Endothelial cell of umbilical vein (primary cell): ENCODE data around the gene MRPL2. TPM values are rescaled to one million over a fixed set of nuclear protein-coding genes. Genes with fewer than 3 reads are reported as not detected.

ENCODE experiments used
- BruUV-seq: library from RNA; stranded (reverse); fragments of 400-500 nt; replicated peaks from 2 replicates; lab custom pipeline; 2021; lab: Mats Ljungman, UMichigan
- CTCF ChIA-PET: fragments of 300-600, 350-600 bp; sonication (Branson Sonifier 250); formaldehyde crosslinking; loops from one replicate; lab custom pipeline; 2021; ENCODE audit warnings: antibody characterized with exemption, inconsistent platforms; lab: Charles Lee
- POLR2A ChIA-PET: fragments of 300-600, 350-600 bp; sonication (Branson Sonifier 250); formaldehyde crosslinking; loops from one replicate; lab custom pipeline; 2021; ENCODE audit warnings: antibody characterized with exemption, inconsistent platforms; lab: Charles Lee
- DNase-seq: peaks from one replicate; pipeline ENCODE4 v3.0.0-alpha.2; 2011; ENCODE audit warnings: low read depth, low spot score
- FAIRE-seq: peaks from 2 replicates; lab custom pipeline; 2011; peaks lifted over from hg19 to GRCh38; lab: Jason Lieb, UNC
- H2AFZ ChIP-seq: 2 replicates; pipeline ENCODE4 v1.6.0; 2012; ENCODE audit warnings: low read depth, low read length, control low read depth, inconsistent platforms
- H3K27ac ChIP-seq: 2 replicates; pipeline ENCODE4 v1.5.1; 2011; ENCODE audit warnings: low read depth, mild to moderate bottlenecking, control low read depth, low read length, moderate library complexity; ENCODE audit not compliant: insufficient read depth
- H3K27me3 ChIP-seq, 2 experiments: 2 replicates each; pipeline versions ENCODE4 v1.6.0 to v1.6.1; 2011; ENCODE audit warnings: low read length in 2 of 2, mixed read lengths in 1 of 2; ENCODE audit not compliant: control insufficient read depth in 2 of 2, insufficient read depth in 2 of 2
- H3K36me3 ChIP-seq, 2 experiments: 2 replicates in 1 of 2; 3 replicates in 1 of 2; pipeline ENCODE4 v1.5.1; 2011; ENCODE audit warnings: low read length in 2 of 2, mild to moderate bottlenecking in 1 of 2, moderate library complexity in 1 of 2; ENCODE audit not compliant: control insufficient read depth in 2 of 2, insufficient read depth in 2 of 2; ENCODE audit errors: extremely low read depth in 1 of 2
- H3K4me1 ChIP-seq: 3 replicates; pipeline ENCODE4 v1.5.1; 2011; ENCODE audit warnings: mild to moderate bottlenecking, low read length; ENCODE audit not compliant: control insufficient read depth, insufficient read depth; ENCODE audit errors: extremely low read depth
- H3K4me2 ChIP-seq: 2 replicates; pipeline ENCODE4 v1.6.1; 2011; ENCODE audit warnings: low read length, control low read depth, mixed read lengths; ENCODE audit not compliant: insufficient read depth
- H3K4me3 ChIP-seq, 3 experiments: fragments of 200-600 bp in 1 of 3; sonication (generic), shearing (Covaris generic) in 1 of 3; replicated peaks in 1 of 3; 2 replicates each; pipeline ENCODE4 v1.5.1; 2011 to 2016; ENCODE audit warnings: control low read depth in 3 of 3, low read length in 3 of 3, mild to moderate bottlenecking in 2 of 3, inconsistent platforms in 1 of 3, low read depth in 1 of 3, moderate library complexity in 1 of 3; ENCODE audit not compliant: insufficient read depth in 1 of 3
- H3K79me2 ChIP-seq: 2 replicates; pipeline ENCODE4 v1.6.0; 2012; ENCODE audit warnings: low read length, inconsistent platforms; ENCODE audit not compliant: control insufficient read depth, insufficient read depth
- H3K9ac ChIP-seq: replicated peaks from 2 replicates; pipeline ENCODE3; 2011; ENCODE audit warnings: low read length, control low read depth; ENCODE audit not compliant: insufficient read depth; ENCODE audit errors: extremely low read depth
- H3K9me1 ChIP-seq: replicated peaks from 3 replicates; pipeline ENCODE4 v1.6.0; 2011; ENCODE audit warnings: mild to moderate bottlenecking, low read length; ENCODE audit not compliant: control insufficient read depth, insufficient read depth; ENCODE audit errors: extremely low read depth
- H3K9me3 ChIP-seq: replicated peaks from 2 replicates; pipeline ENCODE4 v1.5.1; 2012; ENCODE audit warnings: low read length, inconsistent platforms; ENCODE audit not compliant: control insufficient read depth, insufficient read depth
- H4K20me1 ChIP-seq: replicated peaks from 2 replicates; pipeline ENCODE3; 2011; ENCODE audit warnings: mild to moderate bottlenecking, low read length; ENCODE audit not compliant: control insufficient read depth, insufficient read depth; ENCODE audit errors: extremely low read depth
- EZH2 ChIP-seq: IDR thresholded peaks from 2 replicates; pipeline ENCODE4 v1.6.1; 2012; ENCODE audit warnings: borderline replicate concordance, low read depth, mild to moderate bottlenecking, moderate library complexity, low read length, inconsistent platforms; ENCODE audit not compliant: severe bottlenecking
- FOS ChIP-seq: IDR thresholded peaks from 2 replicates; pipeline ENCODE4 v1.6.1; 2011; ENCODE audit warnings: mild to moderate bottlenecking, low read length, moderate library complexity, borderline replicate concordance; ENCODE audit not compliant: insufficient read depth
- GATA2 ChIP-seq: IDR thresholded peaks from 2 replicates; pipeline ENCODE4 v1.7.0; 2011; ENCODE audit warnings: low read depth, mild to moderate bottlenecking, moderate library complexity, mixed read lengths, low read length; ENCODE audit not compliant: insufficient read length, insufficient read depth
- JUN ChIP-seq: IDR thresholded peaks from 2 replicates; pipeline ENCODE4 v1.6.1; 2011; ENCODE audit warnings: borderline replicate concordance, low read depth; ENCODE audit not compliant: insufficient read length, insufficient read depth
- MYC ChIP-seq: IDR thresholded peaks from one replicate; pipeline ENCODE4 v1.6.1; 2011; ENCODE audit warnings: mild to moderate bottlenecking, low read depth, low read length
- POLR2A ChIP-seq: IDR thresholded peaks from 2 replicates; pipeline ENCODE4 v1.6.1; 2012; ENCODE audit warnings: low read depth, mild to moderate bottlenecking, control low read depth, low read length
- POLR2AphosphoS5 ChIP-seq: IDR thresholded peaks from 2 replicates; pipeline ENCODE4 v1.6.1; 2012; ENCODE audit warnings: low read depth, mild to moderate bottlenecking, control low read depth, low read length, moderate library complexity; ENCODE audit not compliant: insufficient read depth
- dilution Hi-C: fragments of 300-500 bp; cut with MboI; formaldehyde crosslinking; loops from one replicate; pipeline ENCODE4 v1.15.0; 2019; ENCODE audit warnings: low sequenced_read_pairs; ENCODE audit not compliant: extremely low pct_ligation_motif_present
- intact Hi-C: fragments of 100-400 bp; cut with micrococcal nuclease; formaldehyde crosslinking; loops from one replicate; pipeline ENCODE4 v1.10.0; 2022
- polyA plus RNA-seq, 4 experiments: library from polyadenylated mRNA; depleted of rRNA in 3 of 4; stranded (reverse) in 3 of 4; unstranded in 1 of 4; fragments of >200 nt; gene quantifications; 2 replicates each; pipeline versions ENCODE4 v1.2.1 to v1.2.3, GENCODE V29; 2011 to 2012; ENCODE audit warnings: missing spikeins in 1 of 4
- total RNA-seq: library from RNA; stranded (reverse); gene quantifications from 2 replicates; pipeline ENCODE4 v1.2.3, GENCODE V29; 2021
- TF ChIP-seq, protein P1 (sequence below), 2 donors: IDR thresholded peaks; 1 replicate in 1 of 2; 2 replicates in 1 of 2; pipeline ENCODE4 v1.5.1; 2011; ENCODE audit warnings: low read length in 2 of 2, mild to moderate bottlenecking in 2 of 2, moderate library complexity in 2 of 2, control low read depth in 1 of 2, inconsistent platforms in 1 of 2, low read depth in 1 of 2; ENCODE audit not compliant: insufficient read depth in 1 of 2; ENCODE audit errors: extremely low read depth in 1 of 2
- TF ChIP-seq, protein P2 (sequence below): IDR thresholded peaks from 2 replicates; pipeline ENCODE4 v1.6.1; 2011; ENCODE audit not compliant: insufficient read depth, insufficient read length

MRPL2 gene
- total and polyA plus RNA-seq, 2 donors (not counting 3 experiments of a cell fraction or from before 2014, with no cell fraction given) = 37.6 to 63.6 TPM

DNA sequence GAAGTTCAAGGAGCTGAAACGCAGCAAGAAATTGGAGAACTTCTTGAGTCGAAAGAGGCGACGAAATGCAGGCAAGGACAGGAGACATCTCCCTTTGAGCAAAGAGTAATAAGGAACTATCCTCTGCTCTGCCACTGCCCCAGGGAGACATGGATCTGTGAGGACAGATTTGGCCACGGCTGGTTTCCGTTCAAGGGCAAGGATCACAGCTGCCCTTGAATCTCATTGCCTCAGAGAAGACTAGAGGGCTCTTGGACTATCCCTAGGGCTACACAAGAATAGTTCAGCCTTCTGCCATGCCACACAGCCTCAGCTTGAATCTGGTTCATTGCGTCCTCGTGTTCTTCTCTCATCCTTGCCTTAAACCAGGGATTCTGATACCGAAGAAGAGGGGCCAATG is 30.1 kb downstream of the MRPL2 start:
- Histone ChIP-seq H3K4me3 (no peak overlapping the region), H3K9ac (no peak overlapping the region), H3K9me3 (no peaks in the 10 kb centered on the region), H3K4me2 (no peak overlapping the region), H3K36me3 (peaks cover 18 to 35% of the 10 kb centered on the region in 2 experiments), H3K9me1 (no peaks in the 10 kb centered on the region), H3K27ac (no peak overlapping the region), H3K27me3 (no peaks in the 10 kb centered on the region), H3K79me2 (peaks cover 9% of the 10 kb centered on the region), H4K20me1 (no peaks in the 10 kb centered on the region), H2AFZ (no peak overlapping the region), H3K4me1 (no peaks in the 10 kb centered on the region)
- dilution Hi-C loops = no loop called here
- ChIA-PET POLR2A (no interaction called here), CTCF (interaction anchor here (0.8 kb wide), 1 partner anchor 114 kb away, joined by 3 read pairs; no protein-coding TSS in a partner anchor)
- TF ChIP-seq, protein P1, sequence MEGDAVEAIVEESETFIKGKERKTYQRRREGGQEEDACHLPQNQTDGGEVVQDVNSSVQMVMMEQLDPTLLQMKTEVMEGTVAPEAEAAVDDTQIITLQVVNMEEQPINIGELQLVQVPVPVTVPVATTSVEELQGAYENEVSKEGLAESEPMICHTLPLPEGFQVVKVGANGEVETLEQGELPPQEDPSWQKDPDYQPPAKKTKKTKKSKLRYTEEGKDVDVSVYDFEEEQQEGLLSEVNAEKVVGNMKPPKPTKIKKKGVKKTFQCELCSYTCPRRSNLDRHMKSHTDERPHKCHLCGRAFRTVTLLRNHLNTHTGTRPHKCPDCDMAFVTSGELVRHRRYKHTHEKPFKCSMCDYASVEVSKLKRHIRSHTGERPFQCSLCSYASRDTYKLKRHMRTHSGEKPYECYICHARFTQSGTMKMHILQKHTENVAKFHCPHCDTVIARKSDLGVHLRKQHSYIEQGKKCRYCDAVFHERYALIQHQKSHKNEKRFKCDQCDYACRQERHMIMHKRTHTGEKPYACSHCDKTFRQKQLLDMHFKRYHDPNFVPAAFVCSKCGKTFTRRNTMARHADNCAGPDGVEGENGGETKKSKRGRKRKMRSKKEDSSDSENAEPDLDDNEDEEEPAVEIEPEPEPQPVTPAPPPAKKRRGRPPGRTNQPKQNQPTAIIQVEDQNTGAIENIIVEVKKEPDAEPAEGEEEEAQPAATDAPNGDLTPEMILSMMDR (IDR thresholded peaks at IDR 0.05; ENCODE audit: extremely low read depth in 1 of 2, insufficient read depth in 1 of 2, low read depth in 1 of 2, low read length in 2 of 2) = no peak
- intact Hi-C loops = no loop called here
- no peak for FAIRE-seq
- DNase-seq = no peak
- no TSS peak for BruUV-seq

DNA sequence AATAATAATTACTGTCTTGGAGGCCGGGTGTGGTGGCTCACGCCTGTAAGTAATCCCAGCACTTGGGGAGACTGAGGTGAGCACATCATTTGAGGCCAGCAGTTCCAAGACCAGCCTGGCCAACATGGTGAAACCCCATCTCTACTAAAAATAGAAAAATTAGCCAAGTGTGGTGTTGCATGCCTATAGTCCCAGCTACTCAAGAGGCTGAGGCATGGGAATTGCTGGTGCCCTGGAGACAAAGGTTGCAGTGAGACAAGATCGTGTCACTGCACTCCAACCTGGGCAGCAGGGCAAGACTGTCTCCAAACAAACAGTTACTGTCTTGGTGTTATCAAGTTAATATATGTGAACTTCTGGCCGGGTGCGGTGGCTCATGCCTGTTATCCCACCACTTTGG is 32.9 kb downstream of the MRPL2 start:
- ChIA-PET POLR2A (no interaction called here), CTCF (no interaction called here)
- intact Hi-C loops (no loop called here), dilution Hi-C loops (no loop called here)
- H3K4me1 ChIP-seq = no peaks in the 10 kb centered on the region
- DNase-seq = no peak
- TF ChIP-seq FOS (no peak), JUN (no peak), EZH2 (no peak), GATA2 (no peak), POLR2A (no peak), MYC (no peak), POLR2AphosphoS5 (no peak)
- TF ChIP-seq, protein P1 (IDR thresholded peaks at IDR 0.05; ENCODE audit: extremely low read depth in 1 of 2, insufficient read depth in 1 of 2, low read depth in 1 of 2, low read length in 2 of 2) = no peak
- TF ChIP-seq, protein P2, sequence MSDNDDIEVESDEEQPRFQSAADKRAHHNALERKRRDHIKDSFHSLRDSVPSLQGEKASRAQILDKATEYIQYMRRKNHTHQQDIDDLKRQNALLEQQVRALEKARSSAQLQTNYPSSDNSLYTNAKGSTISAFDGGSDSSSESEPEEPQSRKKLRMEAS = no peak
- FAIRE-seq = no peak
- H3K9me3 ChIP-seq = no peaks in the 10 kb centered on the region
- no peak overlapping the region for H3K4me3 ChIP-seq
- H2AFZ ChIP-seq = no peak overlapping the region
- H4K20me1 ChIP-seq = no peaks in the 10 kb centered on the region
- no peak overlapping the region for H3K9ac ChIP-seq
- H3K79me2 ChIP-seq = peaks cover 32% of the 10 kb centered on the region
- H3K27ac ChIP-seq = no peak overlapping the region
- peaks cover 16 to 31% of the 10 kb centered on the region in 2 experiments for H3K36me3 ChIP-seq
- H3K4me2 ChIP-seq = no peak overlapping the region
- no peaks in the 10 kb centered on the region for H3K27me3 ChIP-seq
- H3K9me1 ChIP-seq = no peaks in the 10 kb centered on the region
- BruUV-seq = no TSS peak
